HK-2 (cell line): ENCODE results near the gene ANKS1B.

Source experiments
- DNase-seq: peaks from one replicate; pipeline ENCODE4 v3.0.0-alpha.2; 2018; ENCODE audit not compliant: unreplicated experiment

ANKS1B gene

GRCh38 chr12:99192489-99192888, 792.2 kb downstream of the ANKS1B start:
- no peak for DNase-seq

GRCh38 chr12:99176871-99177270, 807.9 kb downstream of the ANKS1B start:
- no peak for DNase-seq

GRCh38 chr12:99170461-99170860, 814.3 kb downstream of the ANKS1B start:
- no peak for DNase-seq

GRCh38 chr12:99170037-99170436, 814.7 kb downstream of the ANKS1B start:
- DNase-seq: no peak

- no peak for DNase-seq
These were observed 826.8 kb downstream of the ANKS1B start for GRCh38 chr12:99157946-99158345.

GRCh38 chr12:99154983-99155336, 829.8 kb downstream of the ANKS1B start:
- DNase-seq: no peak

- DNase-seq: no peak
These were observed 830.3 kb downstream of the ANKS1B start for GRCh38 chr12:99154216-99154982.

GRCh38 chr12:99153293-99153692, 831.4 kb downstream of the ANKS1B start:
- DNase-seq: no peak

- DNase-seq: no peak
These were observed 832.4 kb downstream of the ANKS1B start for GRCh38 chr12:99152337-99152736.

GRCh38 chr12:99151744-99152143, 833.0 kb downstream of the ANKS1B start:
- DNase-seq: no peak

GRCh38 chr12:99147130-99147529, 837.6 kb downstream of the ANKS1B start:
- DNase-seq: no peak

- no peak for DNase-seq
These were observed 838.0 kb downstream of the ANKS1B start for GRCh38 chr12:99146730-99147129.

- no peak for DNase-seq
These were observed 838.6 kb downstream of the ANKS1B start for GRCh38 chr12:99146185-99146584.

- DNase-seq: no peak
These were observed 842.1 kb downstream of the ANKS1B start for GRCh38 chr12:99142651-99143050.

GRCh38 chr12:99140017-99140720, 844.6 kb downstream of the ANKS1B start:
- no peak for DNase-seq

- no peak for DNase-seq
These were observed 846.3 kb downstream of the ANKS1B start for GRCh38 chr12:99138393-99138792.

GRCh38 chr12:99137124-99137855, 847.4 kb downstream of the ANKS1B start:
- DNase-seq: no peak

- DNase-seq: no peak
These were observed 848.2 kb downstream of the ANKS1B start for GRCh38 chr12:99136516-99136915.

GRCh38 chr12:99135376-99135775, 849.4 kb downstream of the ANKS1B start:
- no peak for DNase-seq

GRCh38 chr12:99133401-99133800, 851.3 kb downstream of the ANKS1B start:
- no peak for DNase-seq

GRCh38 chr12:99131751-99132199, 853.0 kb downstream of the ANKS1B start:
- no peak for DNase-seq

- no peak for DNase-seq
These were observed 853.8 kb downstream of the ANKS1B start for GRCh38 chr12:99130808-99131553.
